Nephron progenitor cell (in vitro differentiated cells): ENCODE measurements around the gene MOV10L1.
"Not testable (repeated sequence)": the region's sequence is repeated elsewhere in the genome, so short reads cannot be mapped to it uniquely, and the experiment has no call there.

Source experiments
- DNase-seq: peaks from one replicate; pipeline ENCODE4 v3.0.0; 2021
- H3K27ac Mint-ChIP-seq: 2 replicates; pipeline ENCODE4 v1.8.0; 2021; ENCODE audit warnings: mild to moderate bottlenecking, moderate library complexity, mixed read lengths
- H3K27me3 Mint-ChIP-seq: 2 replicates; pipeline ENCODE4 v1.8.0; 2021; ENCODE audit warnings: mild to moderate bottlenecking, low read depth, mixed read lengths; ENCODE audit not compliant: poor library complexity
- H3K36me3 Mint-ChIP-seq: 2 replicates; pipeline ENCODE4 v1.8.0; 2021; ENCODE audit warnings: low read depth, mixed read lengths
- H3K4me1 Mint-ChIP-seq: 2 replicates; pipeline ENCODE4 v1.8.0; 2021; ENCODE audit warnings: mixed read lengths
- H3K4me3 Mint-ChIP-seq: 2 replicates; pipeline ENCODE4 v1.8.0; 2021; ENCODE audit warnings: mild to moderate bottlenecking, moderate library complexity, mixed read lengths
- H3K9me3 Mint-ChIP-seq: 2 replicates; pipeline ENCODE4 v1.8.0; 2021; ENCODE audit warnings: mild to moderate bottlenecking, moderate library complexity, mixed read lengths
- CTCF ChIP-seq: fragments of 200-600 bp; sonication (generic); IDR thresholded peaks from 2 replicates; pipeline ENCODE4 v1.5.0; 2021; ENCODE audit warnings: antibody characterized with exemption

Gene MOV10L1

GRCh38 chr22:50123119-50123518 is 33.3 kb downstream of the MOV10L1 start:
- Mint-ChIP-seq H3K9me3 (peaks cover 54% of the 10 kb centered on the region), H3K27ac (no peak overlapping the region), H3K4me3 (no peak overlapping the region), H3K27me3 (peaks cover 18% of the 10 kb centered on the region), H3K36me3 (peaks cover 5% of the 10 kb centered on the region), H3K4me1 (peaks cover 17% of the 10 kb centered on the region)
- TF ChIP-seq CTCF: no peak
- no peak for DNase-seq

GRCh38 chr22:50125029-50125428 is 35.2 kb downstream of the MOV10L1 start:
- H3K27ac Mint-ChIP-seq: no peak overlapping the region
- no peaks in the 10 kb centered on the region for H3K4me1 Mint-ChIP-seq
- no peak for TF ChIP-seq CTCF
- no peak for DNase-seq
- peaks cover 58% of the 10 kb centered on the region for H3K9me3 Mint-ChIP-seq
- H3K4me3 Mint-ChIP-seq: no peak overlapping the region
- peaks cover 5% of the 10 kb centered on the region for H3K36me3 Mint-ChIP-seq
- H3K27me3 Mint-ChIP-seq: peaks cover 30% of the 10 kb centered on the region

- H3K27me3 Mint-ChIP-seq: peaks cover 38% of the 10 kb centered on the region
- H3K4me1 Mint-ChIP-seq: no peaks in the 10 kb centered on the region
- no peaks in the 10 kb centered on the region for H3K36me3 Mint-ChIP-seq
- H3K27ac Mint-ChIP-seq: no peak overlapping the region
- no peak for TF ChIP-seq CTCF
- DNase-seq: no peak
- H3K9me3 Mint-ChIP-seq: peaks cover 25% of the 10 kb centered on the region
- H3K4me3 Mint-ChIP-seq: no peak overlapping the region
These were observed 39.4 kb downstream of the MOV10L1 start for GRCh38 chr22:50129121-50129736.

- H3K27me3 Mint-ChIP-seq: peaks cover 24% of the 10 kb centered on the region
- no peak for DNase-seq
- peaks cover 13% of the 10 kb centered on the region for H3K9me3 Mint-ChIP-seq
- H3K4me1 Mint-ChIP-seq: peaks cover 9% of the 10 kb centered on the region
- H3K4me3 Mint-ChIP-seq: no peak overlapping the region
- H3K27ac Mint-ChIP-seq: no peak overlapping the region
- H3K36me3 Mint-ChIP-seq: no peaks in the 10 kb centered on the region
- TF ChIP-seq CTCF: no peak
These were observed 42.1 kb downstream of the MOV10L1 start for GRCh38 chr22:50131894-50132293.

- Mint-ChIP-seq H3K4me3 (no peak overlapping the region), H3K36me3 (no peaks in the 10 kb centered on the region), H3K9me3 (peaks cover 10% of the 10 kb centered on the region), H3K27ac (no peak overlapping the region), H3K4me1 (peaks cover 10% of the 10 kb centered on the region), H3K27me3 (peaks cover 16% of the 10 kb centered on the region)
- no peak for DNase-seq
- no peak for TF ChIP-seq CTCF
These were observed 44.7 kb downstream of the MOV10L1 start for GRCh38 chr22:50134481-50134880.

GRCh38 chr22:50136581-50137015 is 46.8 kb downstream of the MOV10L1 start:
- H3K4me1 Mint-ChIP-seq: peaks cover 23% of the 10 kb centered on the region
- H3K27ac Mint-ChIP-seq: peak overlapping the region; percentile 46
- no peaks in the 10 kb centered on the region for H3K36me3 Mint-ChIP-seq
- H3K27me3 Mint-ChIP-seq: peaks cover 18% of the 10 kb centered on the region
- no peak overlapping the region for H3K4me3 Mint-ChIP-seq
- no peak for TF ChIP-seq CTCF
- peaks cover 9% of the 10 kb centered on the region for H3K9me3 Mint-ChIP-seq
- no peak for DNase-seq

- Mint-ChIP-seq H3K4me1 (peaks cover 30% of the 10 kb centered on the region), H3K27me3 (peaks cover 15% of the 10 kb centered on the region)
- not testable (repeated sequence) for H3K9me3 Mint-ChIP-seq, H3K36me3 Mint-ChIP-seq, DNase-seq, H3K27ac Mint-ChIP-seq, H3K4me3 Mint-ChIP-seq
These were observed 47.5 kb downstream of the MOV10L1 start for GRCh38 chr22:50137277-50137676.
